ENCODE measurements around the gene NFILZ.

NFILZ gene

DNA sequence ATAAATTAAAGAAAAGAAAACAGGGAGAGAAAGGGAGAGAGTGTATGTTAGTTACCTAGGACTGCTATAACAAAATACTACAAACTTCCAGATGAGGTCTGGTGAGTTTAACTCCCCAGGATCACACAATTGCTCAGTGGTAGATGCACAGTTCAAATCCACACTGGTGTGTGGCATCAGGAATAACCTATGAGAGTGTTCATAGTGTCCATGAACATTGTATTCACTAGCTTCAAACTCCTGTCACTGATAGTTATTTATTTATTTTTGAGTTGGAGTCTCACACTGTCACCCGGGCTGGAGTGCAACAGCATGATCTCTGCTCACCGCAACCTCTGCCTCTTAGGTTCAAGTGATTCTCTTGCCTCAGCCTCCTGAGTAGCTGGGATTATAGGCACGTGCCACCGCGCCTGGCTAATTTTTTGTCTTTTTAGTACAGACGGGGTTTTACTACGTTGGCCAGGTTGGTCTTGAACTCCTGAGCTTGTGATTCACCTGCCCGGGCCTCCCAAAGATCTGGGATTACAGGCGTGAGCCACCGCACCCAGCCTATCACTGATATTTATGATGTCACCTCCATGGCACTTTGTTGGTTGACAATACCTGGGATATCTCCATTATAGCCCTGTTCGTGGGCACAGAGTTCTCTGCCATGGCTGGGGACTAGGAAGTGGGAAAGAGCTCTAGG is at the start of gene NFILZ:
TSS of gene NFILZ (plus strand) at position 638 of the 688 bp plus-strand sequence. CDS start 46,133 bp downstream, outside the sequence.
- no peak within 1 kb of the TSS for H3K4me3 ChIP-seq (ENCODE audit: low read depth, low read length)
- no peak for DNase-seq (ENCODE audit: low read depth)
- TF ChIP-seq, protein P1, sequence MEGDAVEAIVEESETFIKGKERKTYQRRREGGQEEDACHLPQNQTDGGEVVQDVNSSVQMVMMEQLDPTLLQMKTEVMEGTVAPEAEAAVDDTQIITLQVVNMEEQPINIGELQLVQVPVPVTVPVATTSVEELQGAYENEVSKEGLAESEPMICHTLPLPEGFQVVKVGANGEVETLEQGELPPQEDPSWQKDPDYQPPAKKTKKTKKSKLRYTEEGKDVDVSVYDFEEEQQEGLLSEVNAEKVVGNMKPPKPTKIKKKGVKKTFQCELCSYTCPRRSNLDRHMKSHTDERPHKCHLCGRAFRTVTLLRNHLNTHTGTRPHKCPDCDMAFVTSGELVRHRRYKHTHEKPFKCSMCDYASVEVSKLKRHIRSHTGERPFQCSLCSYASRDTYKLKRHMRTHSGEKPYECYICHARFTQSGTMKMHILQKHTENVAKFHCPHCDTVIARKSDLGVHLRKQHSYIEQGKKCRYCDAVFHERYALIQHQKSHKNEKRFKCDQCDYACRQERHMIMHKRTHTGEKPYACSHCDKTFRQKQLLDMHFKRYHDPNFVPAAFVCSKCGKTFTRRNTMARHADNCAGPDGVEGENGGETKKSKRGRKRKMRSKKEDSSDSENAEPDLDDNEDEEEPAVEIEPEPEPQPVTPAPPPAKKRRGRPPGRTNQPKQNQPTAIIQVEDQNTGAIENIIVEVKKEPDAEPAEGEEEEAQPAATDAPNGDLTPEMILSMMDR (IDR thresholded peaks at IDR 0.05; ENCODE audit: control insufficient read depth, extremely low read depth, insufficient read depth): no peak

DNA sequence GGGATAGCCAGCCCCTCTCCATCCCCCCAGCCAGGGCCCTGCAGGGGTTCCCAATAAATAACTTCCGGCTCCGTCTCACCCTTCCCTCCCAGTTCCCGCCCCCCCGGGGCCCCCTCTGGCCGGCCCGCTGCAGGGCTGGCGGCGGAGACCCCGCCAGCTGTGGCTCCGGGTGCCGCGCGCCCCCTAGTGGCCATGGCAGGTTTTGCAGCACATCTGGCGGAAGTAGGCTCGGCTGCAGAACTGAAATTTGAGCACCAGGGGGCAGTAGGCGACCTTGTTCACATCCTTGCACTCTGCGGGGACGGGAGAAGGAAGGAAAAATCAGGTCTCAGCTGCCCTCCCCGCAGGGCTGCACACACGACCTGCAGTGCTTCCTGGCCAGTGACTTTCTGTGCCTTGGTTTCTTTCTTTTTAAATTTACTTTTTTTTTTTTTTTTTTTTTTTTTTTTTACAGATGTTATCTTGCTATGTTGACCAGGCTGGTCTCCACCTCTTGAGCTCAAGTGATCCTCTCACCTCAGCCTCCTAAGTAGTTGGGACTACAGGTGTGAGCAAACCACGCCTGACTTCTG is 49.6 kb upstream of the NFILZ start:
- TF ChIP-seq, protein P1 (IDR thresholded peaks at IDR 0.05; ENCODE audit: control insufficient read depth, extremely low read depth, insufficient read depth): peak; percentile 100
- H3K4me3 ChIP-seq (ENCODE audit: low read depth, low read length): no peak overlapping the region
- peak; percentile 11 for DNase-seq (ENCODE audit: low read depth)

GRCh38 chr19:8584965-8585893 is 45.2 kb upstream of the NFILZ start:
- TF ChIP-seq, protein P1 (IDR thresholded peaks at IDR 0.05; ENCODE audit: control insufficient read depth, extremely low read depth, insufficient read depth): no peak
- DNase-seq (ENCODE audit: low read depth): no peak
- H3K4me3 ChIP-seq (ENCODE audit: low read depth, low read length): no peak overlapping the region

DNA sequence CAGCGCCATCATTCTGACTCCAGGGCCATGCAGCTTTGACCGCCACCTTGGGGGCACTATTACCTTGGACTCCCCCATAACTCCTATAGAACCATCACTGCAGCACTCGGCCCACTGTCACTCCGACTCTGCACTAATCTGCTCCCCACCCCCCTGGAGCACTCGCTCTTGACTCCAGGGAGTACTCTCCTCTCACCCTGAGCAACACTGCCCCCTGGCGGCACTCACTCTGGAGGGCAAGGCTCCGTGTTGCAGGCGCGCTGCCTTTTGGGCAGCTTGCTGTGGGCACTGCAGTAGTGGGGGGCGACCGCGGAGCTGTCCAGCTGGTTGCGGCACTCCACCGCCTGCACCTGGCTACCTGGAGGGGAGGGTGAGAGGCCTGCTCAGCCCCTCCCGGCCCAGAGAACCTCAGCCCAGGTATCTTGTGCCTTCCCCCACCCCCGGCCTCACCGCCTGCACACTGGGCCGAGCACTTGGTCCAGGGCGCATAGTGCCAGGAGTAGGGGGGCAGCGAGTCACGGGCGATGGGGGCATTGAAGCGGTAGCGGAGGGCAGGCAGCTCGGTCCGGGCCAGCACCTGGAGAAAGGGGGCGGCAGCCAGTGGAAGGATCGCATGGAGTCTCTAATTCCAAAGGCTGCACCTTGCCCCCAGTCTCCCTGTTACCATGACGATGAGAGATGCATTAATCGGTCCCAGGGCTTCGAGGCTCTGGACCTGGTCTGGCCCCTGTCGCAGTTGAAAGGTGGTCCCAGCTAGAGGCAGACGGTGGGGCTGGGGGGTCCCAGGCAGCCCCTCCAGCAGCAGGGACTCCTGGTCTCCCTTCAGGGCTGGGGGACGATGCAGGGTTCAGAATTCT is 44.3 kb upstream of the NFILZ start:
- H3K4me3 ChIP-seq (ENCODE audit: low read depth, low read length): no peak overlapping the region
- peak; percentile 6 for DNase-seq (ENCODE audit: low read depth)
- TF ChIP-seq, protein P1 (IDR thresholded peaks at IDR 0.05; ENCODE audit: control insufficient read depth, extremely low read depth, insufficient read depth): peak; percentile 87

- H3K4me3 ChIP-seq (ENCODE audit: low read depth, low read length): no peak overlapping the region
- TF ChIP-seq, protein P1 (IDR thresholded peaks at IDR 0.05; ENCODE audit: control insufficient read depth, extremely low read depth, insufficient read depth): no peak
These were observed 41.2 kb upstream of the NFILZ start for GRCh38 chr19:8589177-8589714.

More at GRCh38 chr19:8589177-8589714, 41.2 kb upstream of the NFILZ start:
- no peak for DNase-seq (ENCODE audit: low read depth)

Data from LNCaP clone FGC (cell line).